CD14-positive monocyte (primary cell): ENCODE results near the gene IL10RB. TPM values are rescaled to one million over a fixed set of nuclear protein-coding genes. Genes with fewer than 3 reads are reported as not detected.
A peak's percentile ranks its signal among the peaks of the same experiment; 100 is the strongest.

Experiments
- DNase-seq, 3 donors: peaks; one replicate each; pipeline ENCODE4 v3.0.0-alpha.2; 2011 to 2022
- H2AFZ ChIP-seq: 2 replicates; pipeline ENCODE4 v1.6.0; 2012; ENCODE audit warnings: mild to moderate bottlenecking, low read depth, low read length, inconsistent platforms; ENCODE audit not compliant: insufficient read depth, poor library complexity, severe bottlenecking
- H3K27ac ChIP-seq, 2 donors: 1 replicate in 1 of 2; 2 replicates in 1 of 2; pipeline ENCODE4 v1.5.1; 2012 to 2013; ENCODE audit warnings: low read length in 2 of 2, control low read depth in 1 of 2, inconsistent platforms in 1 of 2, low read depth in 1 of 2, mild to moderate bottlenecking in 1 of 2
- H3K27me3 ChIP-seq, 2 donors: one replicate each; pipeline versions ENCODE4 v1.6.0 to v1.6.1; 2011 to 2013; ENCODE audit warnings: low read length in 2 of 2; ENCODE audit not compliant: control insufficient read depth in 2 of 2, insufficient read depth in 2 of 2
- H3K36me3 ChIP-seq, 2 donors: replicated peaks in 1 of 2; 1 replicate in 1 of 2; 2 replicates in 1 of 2; pipeline versions ENCODE4 v1.5.1 to v1.6.1; 2012 to 2013; ENCODE audit warnings: low read length in 2 of 2, control low read depth in 1 of 2, inconsistent platforms in 1 of 2, mild to moderate bottlenecking in 1 of 2; ENCODE audit not compliant: insufficient read depth in 2 of 2, control insufficient read depth in 1 of 2
- H3K4me1 ChIP-seq, 2 donors: 1 replicate in 1 of 2; 2 replicates in 1 of 2; pipeline versions ENCODE4 v1.5.1 to v1.6.1; 2012 to 2013; ENCODE audit warnings: low read length in 2 of 2, control low read depth in 1 of 2, inconsistent platforms in 1 of 2, mild to moderate bottlenecking in 1 of 2, moderate library complexity in 1 of 2; ENCODE audit not compliant: insufficient read depth in 2 of 2, control insufficient read depth in 1 of 2
- H3K4me2 ChIP-seq: replicated peaks from 2 replicates; pipeline ENCODE3; 2012; ENCODE audit warnings: low read length, moderate library complexity, mild to moderate bottlenecking; ENCODE audit not compliant: poor library complexity, severe bottlenecking; ENCODE audit errors: extremely low read depth
- H3K4me3 ChIP-seq, 3 experiments: fragments of 200-600 bp in 1 of 3; sonication (generic) in 1 of 3; replicated peaks in 1 of 3; 1 replicate in 2 of 3; 2 replicates in 1 of 3; pipeline ENCODE4 v1.5.1; 2011 to 2013; ENCODE audit warnings: low read length in 3 of 3, mild to moderate bottlenecking in 3 of 3, control low read depth in 2 of 3, low read depth in 2 of 3, inconsistent platforms in 1 of 3, moderate library complexity in 1 of 3
- H3K79me2 ChIP-seq: 2 replicates; pipeline ENCODE4 v1.6.0; 2012; ENCODE audit warnings: mild to moderate bottlenecking, control low read depth, inconsistent platforms, low read length, moderate library complexity; ENCODE audit not compliant: insufficient read depth
- H3K9ac ChIP-seq: 2 replicates; pipeline ENCODE4 v1.6.0; 2017; ENCODE audit warnings: low read length, mild to moderate bottlenecking; ENCODE audit not compliant: insufficient read depth, poor library complexity, severe bottlenecking
- H3K9me3 ChIP-seq, 2 donors: replicated peaks in 1 of 2; 1 replicate in 1 of 2; 2 replicates in 1 of 2; pipeline versions ENCODE4 v1.5.1 to v1.6.1; 2012 to 2013; ENCODE audit warnings: low read length in 2 of 2, control low read depth in 1 of 2; ENCODE audit not compliant: control insufficient read depth in 1 of 2, insufficient read depth in 1 of 2
- H4K20me1 ChIP-seq: 2 replicates; pipeline ENCODE4 v1.6.0; 2012; ENCODE audit warnings: mild to moderate bottlenecking, low read length, control low read depth, moderate library complexity; ENCODE audit not compliant: insufficient read depth
- H3K27ac Mint-ChIP-seq, 7 donors: one replicate each; pipeline ENCODE4 v1.8.0; 2020; ENCODE audit warnings: mild to moderate bottlenecking in 7 of 7, mixed read lengths in 7 of 7, moderate library complexity in 6 of 7, inconsistent platforms in 2 of 7
- H3K27me3 Mint-ChIP-seq, 3 donors: one replicate each; pipeline ENCODE4 v1.8.0; 2021 to 2022; ENCODE audit warnings: low read depth in 3 of 3, mild to moderate bottlenecking in 3 of 3, mixed read lengths in 3 of 3, moderate library complexity in 3 of 3, inconsistent platforms in 1 of 3
- H3K36me3 Mint-ChIP-seq, 2 donors: one replicate each; pipeline ENCODE4 v1.8.0; 2020; ENCODE audit warnings: mixed read lengths in 2 of 2, inconsistent platforms in 1 of 2, mild to moderate bottlenecking in 1 of 2
- H3K4me1 Mint-ChIP-seq: one replicate; pipeline ENCODE4 v1.8.0; 2020; ENCODE audit warnings: mild to moderate bottlenecking, mixed read lengths
- H3K4me3 Mint-ChIP-seq, 2 donors: one replicate each; pipeline ENCODE4 v1.8.0; 2020; ENCODE audit warnings: mild to moderate bottlenecking in 2 of 2, mixed read lengths in 2 of 2, moderate library complexity in 1 of 2
- H3K9me3 Mint-ChIP-seq, 7 donors: one replicate each; pipeline ENCODE4 v1.8.0; 2020 to 2022; ENCODE audit warnings: mixed read lengths in 7 of 7, mild to moderate bottlenecking in 6 of 7, moderate library complexity in 6 of 7, inconsistent platforms in 2 of 7
- CTCF ChIP-seq: fragments of 200-600 bp; IDR thresholded peaks from one replicate; pipeline ENCODE4 v1.8.0; 2022; ENCODE audit warnings: antibody characterized with exemption, mild to moderate bottlenecking
- WGBS: methylation state at CpG from one replicate; pipeline ENCODE4 v1.1.5; 2013; ENCODE audit warnings: missing lambda C conversion rate; ENCODE audit not compliant: insufficient coverage; 5-methylcytosine and 5-hydroxymethylcytosine counted together
- intact Hi-C, 2 donors: fragments of 100-400 bp; cut with micrococcal nuclease; formaldehyde crosslinking; loops; one replicate each; pipeline versions ENCODE4 v1.15.0 to v1.15.1; 2023
- polyA plus RNA-seq, 3 donors: library from polyadenylated mRNA; depleted of rRNA in 1 of 3; unstranded in 2 of 3; stranded (reverse) in 1 of 3; fragments of 300-500 nt in 2 of 3; fragments of >200 nt in 1 of 3; fragmentation: Illumina TruSeq in 2 of 3; gene quantifications; 1 replicate in 2 of 3; 2 replicates in 1 of 3; pipeline ENCODE4 v1.2.3, GENCODE V29; 2012 to 2021

IL10RB gene
- polyA plus RNA-seq, 3 donors, result 79.0 to 225 (median 212) TPM

GRCh38 chr21:33268737-33269441 lies 2.7 kb downstream of the IL10RB start:
- peak overlapping the region; percentile 98 for H3K4me2 ChIP-seq
- 75% methylated on average over 8 of the region's 12 CpGs for WGBS
- no peak overlapping the region for H2AFZ ChIP-seq
- intact Hi-C loops, result loop anchor here (2.0 to 5.0 kb wide), 4 partner anchors 32 to 67 kb away; partner anchors contain the start of gene IFNAR1 (in 1 of the 2)
- H3K27me3 ChIP-seq, result no peaks in the 10 kb centered on the region
- TF ChIP-seq CTCF, result no peak
- peak overlapping the region in 1 of 3 experiments; percentile 88 for H3K4me3 ChIP-seq
- peaks cover 89% of the 10 kb centered on the region for H3K79me2 ChIP-seq
- H3K9ac ChIP-seq, result no peak overlapping the region
- Mint-ChIP-seq H3K27me3 (peaks cover 0 to 1% (median 0%) of the 10 kb centered on the region in 3 donors), H3K27ac (peak overlapping the region; percentile 93 to 100 (median 99)), H3K9me3 (no peaks in the 10 kb centered on the region), H3K4me3 (peak overlapping the region in 1 of 2 donors; percentile 98), H3K36me3 (peaks cover 54 to 66% of the 10 kb centered on the region in 2 donors), H3K4me1 (peaks cover 73% of the 10 kb centered on the region)
- DNase-seq, result peak in 1 of 3 donors; percentile 15
- H3K4me1 ChIP-seq, result peaks cover 74 to 86% of the 10 kb centered on the region in 2 donors
- peaks cover 18 to 51% of the 10 kb centered on the region in 2 donors for H3K36me3 ChIP-seq
- no peaks in the 10 kb centered on the region for H3K9me3 ChIP-seq
- H4K20me1 ChIP-seq, result peaks cover 11% of the 10 kb centered on the region
- peak overlapping the region; percentile 99 to 100 for H3K27ac ChIP-seq

DNA sequence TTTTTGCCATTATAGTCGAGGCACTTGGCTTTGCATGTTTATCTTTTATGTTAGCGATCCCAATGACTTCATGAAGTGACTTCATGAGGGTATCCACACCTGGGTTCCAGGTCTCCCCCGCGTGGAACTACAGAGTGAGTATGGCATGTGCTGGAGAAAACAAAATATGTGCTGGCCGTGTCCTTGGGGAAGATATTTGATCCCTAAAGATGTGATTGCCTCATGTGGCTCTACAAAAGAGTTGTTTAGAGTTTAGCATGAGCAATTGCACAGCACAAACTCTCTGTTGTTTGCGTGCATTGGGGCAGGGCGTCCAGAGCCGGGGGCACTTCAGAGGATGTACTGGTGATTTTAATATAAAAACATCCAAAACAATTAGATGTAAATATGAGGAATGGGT lies 4.8 kb downstream of the IL10RB start:
- DNase-seq, result no peak
- Histone ChIP-seq H3K9ac (no peak overlapping the region), H2AFZ (no peak overlapping the region), H3K4me1 (peaks cover 56 to 65% of the 10 kb centered on the region in 2 donors), H4K20me1 (peaks cover 22% of the 10 kb centered on the region), H3K79me2 (peaks cover 90% of the 10 kb centered on the region), H3K4me3 (no peak overlapping the region), H3K27ac (peak overlapping the region; percentile 60 to 74), H3K4me2 (peak overlapping the region; percentile 3), H3K27me3 (no peaks in the 10 kb centered on the region), H3K36me3 (peaks cover 31 to 57% of the 10 kb centered on the region in 2 donors), H3K9me3 (no peaks in the 10 kb centered on the region)
- H3K4me3 Mint-ChIP-seq, result no peak overlapping the region
- peaks cover 0 to 2% (median 0%) of the 10 kb centered on the region in 7 donors for H3K9me3 Mint-ChIP-seq
- no peak for TF ChIP-seq CTCF
- H3K27ac Mint-ChIP-seq, result peak overlapping the region; percentile 89 to 100 (median 98)
- intact Hi-C loops, result no loop called here
- H3K36me3 Mint-ChIP-seq, result peaks cover 52 to 73% of the 10 kb centered on the region in 2 donors
- WGBS, result 100% methylated on average over 3 of the region's 8 CpGs
- no peaks in the 10 kb centered on the region for H3K27me3 Mint-ChIP-seq
- peaks cover 52% of the 10 kb centered on the region for H3K4me1 Mint-ChIP-seq
